Gastrocnemius medialis (tissue), 4 donors: ENCODE results near the gene GAP43.

Source experiments
- POLR2A ChIP-seq, 2 donors: fragments of 450-650 bp; IDR thresholded peaks; one replicate each; pipeline ENCODE4 v1.6.1; 2017; ENCODE audit warnings: antibody characterized with exemption in 2 of 2, mild to moderate bottlenecking in 2 of 2, moderate library complexity in 2 of 2
- TF ChIP-seq, protein P1 (sequence below), 5 experiments: fragments of 450-650 bp in 3 of 5; fragments of 200-600 bp in 2 of 5; sonication (generic) in 2 of 5; IDR thresholded peaks in 4 of 5; conservative IDR thresholded peaks in 1 of 5; 1 replicate in 4 of 5; 2 replicates in 1 of 5; pipeline ENCODE4 v1.5.1; 2016 to 2019; ENCODE audit warnings: antibody characterized with exemption in 5 of 5, mild to moderate bottlenecking in 3 of 5, moderate library complexity in 3 of 5

DNA sequence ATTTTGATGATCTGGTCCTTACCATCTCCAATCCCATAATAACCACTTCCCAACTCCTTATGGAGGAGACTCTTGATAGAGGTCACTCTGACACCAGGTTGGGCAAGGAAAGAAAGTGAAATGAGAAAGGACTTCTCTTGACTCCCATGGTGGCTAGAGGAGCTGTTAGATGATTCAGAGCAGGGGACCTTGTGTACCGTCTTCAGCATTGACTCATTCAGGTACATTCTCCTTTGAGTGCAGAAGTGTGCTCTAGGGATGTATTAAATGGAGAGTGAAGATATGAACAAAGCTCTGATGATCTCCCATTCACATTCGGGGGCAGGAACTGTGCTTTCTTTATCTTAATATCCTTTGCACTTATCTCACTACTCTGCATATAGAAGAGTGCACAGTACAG, 46.3 kb upstream of the GAP43 start:
- no peak for TF ChIP-seq POLR2A (IDR thresholded peaks at IDR 0.05)
- TF ChIP-seq, protein P1, sequence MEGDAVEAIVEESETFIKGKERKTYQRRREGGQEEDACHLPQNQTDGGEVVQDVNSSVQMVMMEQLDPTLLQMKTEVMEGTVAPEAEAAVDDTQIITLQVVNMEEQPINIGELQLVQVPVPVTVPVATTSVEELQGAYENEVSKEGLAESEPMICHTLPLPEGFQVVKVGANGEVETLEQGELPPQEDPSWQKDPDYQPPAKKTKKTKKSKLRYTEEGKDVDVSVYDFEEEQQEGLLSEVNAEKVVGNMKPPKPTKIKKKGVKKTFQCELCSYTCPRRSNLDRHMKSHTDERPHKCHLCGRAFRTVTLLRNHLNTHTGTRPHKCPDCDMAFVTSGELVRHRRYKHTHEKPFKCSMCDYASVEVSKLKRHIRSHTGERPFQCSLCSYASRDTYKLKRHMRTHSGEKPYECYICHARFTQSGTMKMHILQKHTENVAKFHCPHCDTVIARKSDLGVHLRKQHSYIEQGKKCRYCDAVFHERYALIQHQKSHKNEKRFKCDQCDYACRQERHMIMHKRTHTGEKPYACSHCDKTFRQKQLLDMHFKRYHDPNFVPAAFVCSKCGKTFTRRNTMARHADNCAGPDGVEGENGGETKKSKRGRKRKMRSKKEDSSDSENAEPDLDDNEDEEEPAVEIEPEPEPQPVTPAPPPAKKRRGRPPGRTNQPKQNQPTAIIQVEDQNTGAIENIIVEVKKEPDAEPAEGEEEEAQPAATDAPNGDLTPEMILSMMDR (IDR thresholded peaks at IDR 0.05 in 4 of 5, conservative IDR thresholded peaks at IDR 0.05 in 1 of 5) = no peak
